COLO668 (cell line): ENCODE data around the gene LRRC49.

ENCODE experiments used
- DNase-seq: peaks from one replicate; lab custom pipeline; 2025; ENCODE audit not compliant: unreplicated experiment; lab: John Stamatoyannopoulos, UW

Gene LRRC49

DNA sequence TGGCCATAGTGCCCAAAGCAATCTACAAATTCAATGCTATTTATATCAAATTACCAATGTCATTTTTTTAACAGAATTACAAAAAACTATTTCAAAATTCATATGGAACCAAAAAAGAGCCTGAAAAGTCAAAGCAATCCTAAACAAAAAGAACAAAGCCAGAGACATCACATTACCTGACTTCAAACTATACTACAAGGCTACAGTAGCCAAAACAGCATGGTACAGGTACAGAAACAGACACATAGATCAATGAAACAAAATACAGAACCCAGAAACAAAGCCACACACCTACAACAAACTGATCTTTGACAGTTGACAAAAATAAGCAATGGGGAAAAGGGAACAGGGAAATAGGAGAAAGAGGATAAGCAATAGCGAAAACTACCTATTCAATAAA, 196.1 kb downstream of the LRRC49 start:
- DNase-seq: no peak

DNA sequence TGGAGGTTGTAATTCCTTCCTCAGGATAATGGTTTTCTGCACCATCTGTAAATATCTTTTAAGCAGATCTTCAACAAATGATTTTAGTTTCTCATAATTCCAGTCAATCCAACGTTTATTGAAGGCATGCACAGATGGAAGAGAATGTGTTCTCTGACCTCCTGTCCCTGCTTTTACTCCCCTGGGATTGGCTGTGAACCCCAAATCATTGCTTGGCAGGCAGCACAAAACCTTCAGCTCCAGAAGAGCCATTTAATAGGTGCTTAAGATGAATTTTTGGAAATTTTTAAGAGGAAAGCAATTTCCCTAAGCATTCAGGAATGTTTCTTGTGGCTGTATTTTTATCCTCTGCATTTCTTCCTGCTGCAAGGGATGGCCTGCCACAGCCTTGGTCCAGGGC, 197.2 kb downstream of the LRRC49 start:
- no peak for DNase-seq

GRCh38 chr15:71091601-71092000, 199.0 kb downstream of the LRRC49 start:
- DNase-seq: no peak

DNA sequence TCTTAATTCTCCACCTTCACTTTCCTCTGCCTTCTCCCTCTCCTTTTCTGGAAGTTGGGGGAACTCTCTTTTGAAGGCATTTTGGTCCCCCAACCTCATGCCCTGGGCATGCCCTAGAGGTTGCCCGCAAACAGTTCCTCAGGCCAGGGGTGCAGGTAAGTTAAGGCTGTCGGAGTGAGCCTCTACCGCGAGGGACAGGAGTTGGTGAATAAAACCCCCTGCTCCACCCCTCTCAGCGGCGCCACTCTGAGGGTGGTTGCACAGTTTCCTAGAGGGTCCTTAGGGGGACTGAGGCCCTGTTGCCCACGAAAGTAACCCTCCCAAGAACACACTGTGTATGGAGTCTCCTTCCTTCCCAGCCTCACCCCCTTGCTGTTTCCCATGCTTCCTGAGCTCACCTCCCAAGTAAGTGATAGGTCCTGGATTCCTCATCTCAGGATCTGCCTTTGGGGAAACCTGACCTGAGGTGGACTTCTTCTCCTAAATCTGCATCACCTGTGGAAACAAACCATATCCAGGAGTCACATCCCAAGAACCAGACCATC, 199.5 kb downstream of the LRRC49 start:
- no peak for DNase-seq

DNA sequence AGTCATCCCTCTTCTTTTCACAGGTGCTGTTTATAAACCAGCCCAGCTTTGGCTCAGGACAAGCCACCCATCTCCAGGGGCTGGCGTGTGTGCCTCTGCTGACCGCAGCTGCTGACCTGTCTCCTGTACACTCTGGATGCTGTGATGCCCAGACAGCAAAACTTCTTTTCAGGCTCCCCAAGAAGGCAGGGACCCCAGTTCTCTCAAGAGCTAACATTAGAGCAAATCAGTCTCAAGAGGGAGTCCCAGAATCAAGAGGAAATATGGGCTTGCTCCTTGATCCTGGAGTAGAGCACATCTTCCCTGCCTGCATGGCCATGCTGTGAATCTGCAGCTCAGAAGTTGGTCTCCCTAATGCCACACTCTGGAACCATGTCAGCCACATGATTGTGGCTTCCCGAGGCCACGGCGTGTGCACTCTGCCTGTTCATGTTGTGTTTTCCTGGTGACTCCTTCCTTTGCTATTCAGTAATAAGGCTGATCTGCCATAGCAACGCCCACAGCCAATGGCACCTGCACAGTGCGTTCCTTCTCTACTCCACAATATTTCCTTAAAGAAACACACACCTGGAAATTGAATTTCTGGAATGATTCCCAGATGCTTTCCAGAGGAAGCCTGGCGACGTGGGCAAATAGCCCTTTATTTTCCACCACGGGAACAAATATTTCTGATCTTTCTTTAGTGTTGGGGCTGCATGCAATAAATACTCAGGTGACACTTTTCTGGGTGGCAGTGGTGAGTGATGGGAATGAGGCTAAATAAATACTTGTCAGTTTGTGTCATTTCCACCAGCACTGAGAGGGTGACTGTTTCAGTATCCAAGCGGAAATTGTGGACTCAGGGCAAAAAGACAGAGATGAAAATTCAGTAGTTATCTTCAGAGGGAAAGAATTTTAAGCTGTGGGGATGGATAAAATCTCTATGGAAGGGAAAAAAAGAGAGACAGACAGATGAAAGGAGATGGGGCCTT, 200.7 kb downstream of the LRRC49 start:
- no peak for DNase-seq

DNA sequence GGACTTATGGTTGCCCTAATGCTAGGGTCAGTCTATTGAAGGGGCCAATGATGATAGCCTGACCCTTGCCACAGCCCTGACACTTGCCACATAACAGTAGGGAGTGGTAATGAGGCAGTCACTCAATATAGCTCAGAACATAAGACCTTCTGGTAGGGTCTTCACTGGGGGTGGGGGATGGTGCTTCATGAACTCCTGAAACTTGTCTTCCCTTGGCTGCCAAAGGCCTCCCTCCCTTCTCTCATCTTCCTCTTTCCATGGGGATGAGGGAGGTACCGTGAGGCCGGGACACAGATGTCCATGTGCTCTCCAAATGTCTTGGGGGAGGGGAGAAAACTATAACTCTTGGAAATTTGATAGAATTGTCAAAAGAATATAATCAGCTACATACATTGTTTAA, 201.5 kb downstream of the LRRC49 start:
- DNase-seq: no peak

- no peak for DNase-seq
Measured at GRCh38 chr15:71096676-71097075, 204.1 kb downstream of the LRRC49 start.

DNA sequence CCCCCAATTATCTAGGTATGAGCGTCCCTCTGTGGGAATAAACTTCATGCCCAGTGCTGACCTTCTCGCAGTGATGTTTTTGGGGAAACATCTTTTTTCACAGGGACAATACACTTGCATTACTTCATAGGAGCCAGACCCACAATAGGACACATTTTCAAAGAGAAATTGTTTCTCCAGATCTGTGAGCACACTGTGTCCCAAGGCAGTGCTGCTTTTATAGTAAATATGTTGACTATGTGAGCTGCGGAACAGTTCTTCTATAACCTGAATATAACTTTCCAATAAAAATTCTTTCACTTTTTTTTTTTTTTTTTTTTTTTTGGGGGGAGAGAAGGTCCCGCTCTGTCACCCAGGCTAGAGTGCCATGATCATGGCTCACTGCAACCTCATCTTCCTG, 205.3 kb downstream of the LRRC49 start:
- DNase-seq: no peak

DNA sequence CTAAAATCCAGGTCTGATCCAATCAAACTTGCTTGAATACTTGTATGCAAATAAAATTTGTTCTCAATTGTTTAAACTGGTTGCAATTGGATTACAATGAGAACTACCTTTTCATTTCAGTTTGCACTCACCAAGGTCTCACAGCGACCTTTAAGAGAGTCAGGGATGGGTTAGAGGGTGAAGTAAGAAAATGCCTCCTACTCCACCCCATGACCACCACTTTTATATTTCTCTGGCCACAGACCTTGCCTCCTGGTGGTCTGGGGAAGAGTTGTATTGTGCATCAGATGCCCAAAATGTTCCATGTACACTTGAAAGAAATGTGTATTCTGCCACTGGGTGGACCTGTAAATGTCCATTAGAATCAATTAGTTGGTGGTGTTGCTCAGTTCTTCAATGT, 206.3 kb downstream of the LRRC49 start:
- DNase-seq: no peak
